Measurements from ENCODE around the gene TTLL11. TPM values are rescaled to one million over a fixed set of nuclear protein-coding genes. Genes with fewer than 3 reads are reported as not detected.
"Not testable (repeated sequence)": the region's sequence is repeated elsewhere in the genome, so short reads cannot be mapped to it uniquely, and the experiment has no call there.

The TTLL11 gene
- total and polyA plus RNA-seq, 4 donors, result 3.6 to 7.8 (median 5.9) TPM

DNA sequence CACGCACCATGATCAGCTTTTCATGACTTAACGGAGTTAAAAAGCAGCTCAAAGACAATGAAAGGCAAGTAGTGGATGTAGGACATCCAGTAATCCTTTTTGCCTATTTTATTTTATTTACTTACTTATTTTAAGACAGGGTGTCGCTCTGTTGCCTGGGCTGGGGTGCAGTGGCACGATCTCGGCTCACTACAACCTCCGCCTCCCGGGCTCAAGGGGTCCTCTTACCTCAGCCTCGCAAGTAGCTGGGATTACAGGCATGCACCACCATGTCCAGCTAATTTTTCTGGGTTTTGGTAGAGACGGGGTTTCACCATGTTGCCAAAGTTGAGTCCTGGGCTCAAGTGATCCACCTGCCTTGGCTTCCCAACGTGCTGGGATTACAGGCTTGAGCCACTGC is 292.7 kb downstream of the TTLL11 start:
- Histone ChIP-seq H3K27ac (ENCODE audit: low read depth in 1 of 2, low read length in 1 of 2) (no peak overlapping the region), H3K9me3 (ENCODE audit: control insufficient read depth in 4 of 4, insufficient read depth in 3 of 4, low read length in 3 of 4) (no peaks in the 10 kb centered on the region), H3K27me3 (ENCODE audit: control insufficient read depth in 3 of 3, insufficient read depth in 3 of 3, low read length in 2 of 3) (peaks cover 0 to 6% (median 0%) of the 10 kb centered on the region in 3 donors), H3K36me3 (ENCODE audit: control insufficient read depth in 4 of 4, insufficient read depth in 4 of 4, low read length in 4 of 4) (no peaks in the 10 kb centered on the region), H3K4me3 (no peak overlapping the region), H3K4me1 (ENCODE audit: control insufficient read depth in 5 of 5, insufficient read depth in 5 of 5, low read length in 5 of 5) (no peaks in the 10 kb centered on the region), H3K9ac (ENCODE audit: insufficient read depth in 1 of 2, low read length in 2 of 2) (no peak overlapping the region)
- WGBS, 2 donors, result 91 to 93% methylated on average over 10 of the region's 10 CpGs
- no peak for DNase-seq
- no peak for ATAC-seq (ENCODE audit: insufficient read depth, low FRiP score)
- TF ChIP-seq, protein P1, sequence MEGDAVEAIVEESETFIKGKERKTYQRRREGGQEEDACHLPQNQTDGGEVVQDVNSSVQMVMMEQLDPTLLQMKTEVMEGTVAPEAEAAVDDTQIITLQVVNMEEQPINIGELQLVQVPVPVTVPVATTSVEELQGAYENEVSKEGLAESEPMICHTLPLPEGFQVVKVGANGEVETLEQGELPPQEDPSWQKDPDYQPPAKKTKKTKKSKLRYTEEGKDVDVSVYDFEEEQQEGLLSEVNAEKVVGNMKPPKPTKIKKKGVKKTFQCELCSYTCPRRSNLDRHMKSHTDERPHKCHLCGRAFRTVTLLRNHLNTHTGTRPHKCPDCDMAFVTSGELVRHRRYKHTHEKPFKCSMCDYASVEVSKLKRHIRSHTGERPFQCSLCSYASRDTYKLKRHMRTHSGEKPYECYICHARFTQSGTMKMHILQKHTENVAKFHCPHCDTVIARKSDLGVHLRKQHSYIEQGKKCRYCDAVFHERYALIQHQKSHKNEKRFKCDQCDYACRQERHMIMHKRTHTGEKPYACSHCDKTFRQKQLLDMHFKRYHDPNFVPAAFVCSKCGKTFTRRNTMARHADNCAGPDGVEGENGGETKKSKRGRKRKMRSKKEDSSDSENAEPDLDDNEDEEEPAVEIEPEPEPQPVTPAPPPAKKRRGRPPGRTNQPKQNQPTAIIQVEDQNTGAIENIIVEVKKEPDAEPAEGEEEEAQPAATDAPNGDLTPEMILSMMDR (IDR thresholded peaks at IDR 0.05; ENCODE audit: control extremely low read depth, extremely low read depth), result no peak

DNA sequence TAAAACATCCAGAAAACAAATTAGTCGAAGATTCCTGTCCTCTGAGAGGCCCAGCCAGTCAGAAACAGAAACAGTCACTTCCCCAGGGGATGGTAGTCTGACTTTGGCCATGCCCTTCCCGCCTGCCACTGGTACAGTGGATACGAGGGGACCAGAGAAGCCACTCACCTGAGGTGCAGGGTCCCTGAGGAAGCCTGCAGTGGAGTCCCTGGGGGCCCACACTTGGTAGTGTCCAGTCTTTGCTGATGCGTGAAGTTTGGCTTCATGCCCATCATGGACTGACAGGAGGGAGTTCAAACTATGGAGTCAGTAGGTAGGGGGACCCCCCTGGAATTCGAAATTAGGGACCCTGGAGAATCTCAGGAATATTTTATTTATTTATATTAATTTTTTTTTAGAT is 294.2 kb downstream of the TTLL11 start:
- Histone ChIP-seq H3K36me3 (ENCODE audit: control insufficient read depth in 4 of 4, insufficient read depth in 4 of 4, low read length in 4 of 4) (no peaks in the 10 kb centered on the region), H3K4me3 (no peak overlapping the region), H3K27ac (ENCODE audit: low read depth in 1 of 2, low read length in 1 of 2) (no peak overlapping the region), H3K9ac (ENCODE audit: insufficient read depth in 1 of 2, low read length in 2 of 2) (no peak overlapping the region), H3K27me3 (ENCODE audit: control insufficient read depth in 3 of 3, insufficient read depth in 3 of 3, low read length in 2 of 3) (peaks cover 0 to 6% (median 0%) of the 10 kb centered on the region in 3 donors), H3K9me3 (ENCODE audit: control insufficient read depth in 4 of 4, insufficient read depth in 3 of 4, low read length in 3 of 4) (no peaks in the 10 kb centered on the region), H3K4me1 (ENCODE audit: control insufficient read depth in 5 of 5, insufficient read depth in 5 of 5, low read length in 5 of 5) (no peaks in the 10 kb centered on the region)
- 76 to 88% methylated on average over 5 of the region's 5 CpGs for WGBS, 2 donors
- TF ChIP-seq, protein P1 (IDR thresholded peaks at IDR 0.05; ENCODE audit: control extremely low read depth, extremely low read depth), result no peak
- ATAC-seq (ENCODE audit: insufficient read depth, low FRiP score), result no peak
- no peak for DNase-seq

DNA sequence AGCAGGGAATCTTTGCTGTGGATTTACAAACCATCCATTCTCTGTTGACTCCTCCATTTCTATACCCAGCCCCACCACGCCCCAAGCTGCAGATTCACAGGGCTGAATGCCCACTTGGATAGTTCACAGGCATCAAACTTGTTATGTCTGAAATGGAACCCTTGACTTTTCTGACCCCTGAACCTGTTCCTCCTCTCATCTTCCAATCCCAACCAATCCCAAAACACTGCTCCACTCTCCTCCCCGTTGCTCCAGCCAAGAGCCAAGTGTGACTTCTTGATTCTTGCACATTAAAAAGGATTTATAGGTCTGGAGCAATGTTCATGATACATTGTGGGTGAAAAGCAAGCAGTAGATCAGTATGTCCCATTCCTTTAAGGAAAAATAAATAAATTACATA is 296.0 kb downstream of the TTLL11 start:
- no peaks in the 10 kb centered on the region for H3K4me1 ChIP-seq (ENCODE audit: control insufficient read depth in 5 of 5, insufficient read depth in 5 of 5, low read length in 5 of 5)
- DNase-seq, result no peak
- no peak for ATAC-seq (ENCODE audit: insufficient read depth, low FRiP score)
- TF ChIP-seq, protein P1 (IDR thresholded peaks at IDR 0.05; ENCODE audit: control extremely low read depth, extremely low read depth), result no peak
- no peak overlapping the region for H3K9ac ChIP-seq (ENCODE audit: insufficient read depth in 1 of 2, low read length in 2 of 2)
- no peak overlapping the region for H3K27ac ChIP-seq (ENCODE audit: low read depth in 1 of 2, low read length in 1 of 2)
- no peaks in the 10 kb centered on the region for H3K27me3 ChIP-seq (ENCODE audit: control insufficient read depth in 3 of 3, insufficient read depth in 3 of 3, low read length in 2 of 3)
- no peaks in the 10 kb centered on the region for H3K36me3 ChIP-seq (ENCODE audit: control insufficient read depth in 4 of 4, insufficient read depth in 4 of 4, low read length in 4 of 4)
- 87 to 94% methylated on average over 2 of the region's 2 CpGs for WGBS, 2 donors
- no peaks in the 10 kb centered on the region for H3K9me3 ChIP-seq (ENCODE audit: control insufficient read depth in 4 of 4, insufficient read depth in 3 of 4, low read length in 3 of 4)
- H3K4me3 ChIP-seq, result no peak overlapping the region

DNA sequence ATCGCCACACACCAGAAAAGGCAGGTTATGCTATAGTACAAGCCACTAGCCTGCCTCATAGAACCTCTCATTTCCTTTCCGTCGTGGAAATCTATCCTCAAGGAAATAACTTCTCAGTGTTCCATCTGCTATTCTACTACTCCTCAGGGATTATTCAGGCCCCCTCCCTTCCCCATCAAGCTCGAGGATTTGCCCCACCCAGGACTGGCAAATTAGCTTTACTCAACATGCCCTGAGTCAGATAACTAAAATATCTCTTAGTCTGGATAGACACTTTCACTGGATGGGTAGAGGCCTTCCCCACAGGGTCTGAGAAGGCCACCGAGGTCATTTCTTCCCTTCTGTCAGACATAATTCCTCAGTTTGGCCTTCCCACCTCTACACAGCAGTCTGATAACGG is 298.8 kb downstream of the TTLL11 start:
- not testable (repeated sequence) for H3K4me3 ChIP-seq; H3K36me3 ChIP-seq (ENCODE audit: control insufficient read depth in 4 of 4, insufficient read depth in 4 of 4, low read length in 4 of 4); H3K9me3 ChIP-seq (ENCODE audit: control insufficient read depth in 4 of 4, insufficient read depth in 3 of 4, low read length in 3 of 4); H3K4me1 ChIP-seq (ENCODE audit: control insufficient read depth in 5 of 5, insufficient read depth in 5 of 5, low read length in 5 of 5); H3K27me3 ChIP-seq (ENCODE audit: control insufficient read depth in 3 of 3, insufficient read depth in 3 of 3, low read length in 2 of 3); DNase-seq; H3K27ac ChIP-seq (ENCODE audit: low read depth in 1 of 2, low read length in 1 of 2); H3K9ac ChIP-seq (ENCODE audit: insufficient read depth in 1 of 2, low read length in 2 of 2); ATAC-seq (ENCODE audit: insufficient read depth, low FRiP score)
- WGBS, 2 donors, result 83 to 88% methylated on average over 6 of the region's 6 CpGs

DNA sequence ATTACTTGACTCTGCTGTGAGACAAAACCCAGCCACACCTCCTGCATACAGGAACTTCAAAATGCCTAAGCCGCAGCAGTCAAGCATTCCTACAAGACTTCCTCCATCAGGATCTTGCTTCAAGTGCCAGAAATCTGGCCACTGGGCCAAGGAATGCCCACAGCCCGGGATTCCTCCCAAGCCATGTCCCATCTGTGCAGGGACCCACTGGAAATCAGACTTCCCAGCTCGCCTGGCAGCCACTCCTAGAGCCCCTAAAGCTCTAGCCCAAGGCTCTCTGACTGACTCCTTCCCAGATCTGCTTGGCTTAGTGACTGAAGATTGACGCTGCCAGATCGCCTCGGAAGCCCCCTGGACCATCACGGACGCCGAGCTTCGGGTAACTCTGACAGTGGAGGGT is 300.6 kb downstream of the TTLL11 start:
- ATAC-seq (ENCODE audit: insufficient read depth, low FRiP score); H3K9me3 ChIP-seq (ENCODE audit: control insufficient read depth in 4 of 4, insufficient read depth in 3 of 4, low read length in 3 of 4); H3K36me3 ChIP-seq (ENCODE audit: control insufficient read depth in 4 of 4, insufficient read depth in 4 of 4, low read length in 4 of 4); H3K27me3 ChIP-seq (ENCODE audit: control insufficient read depth in 3 of 3, insufficient read depth in 3 of 3, low read length in 2 of 3); DNase-seq; H3K27ac ChIP-seq (ENCODE audit: low read depth in 1 of 2, low read length in 1 of 2); H3K4me3 ChIP-seq; H3K4me1 ChIP-seq (ENCODE audit: control insufficient read depth in 5 of 5, insufficient read depth in 5 of 5, low read length in 5 of 5); H3K9ac ChIP-seq (ENCODE audit: insufficient read depth in 1 of 2, low read length in 2 of 2): not testable (repeated sequence)
- WGBS, 2 donors, result 85 to 86% methylated on average over 10 of the region's 10 CpGs
